Type B pancreatic cell (in vitro differentiated cells): ENCODE results near the gene FGF8. TPM values are rescaled to one million over a fixed set of nuclear protein-coding genes. Genes with fewer than 3 reads are reported as not detected.
A peak's percentile ranks its signal among the peaks of the same experiment; 100 is the strongest.

Experiments
- DNase-seq: peaks from one replicate; pipeline ENCODE4 v3.0.0; 2021; ENCODE audit warnings: mixed read lengths; ENCODE audit not compliant: unreplicated experiment; ENCODE audit errors: extremely low spot score
- H3K27ac Mint-ChIP-seq: 2 replicates; pipeline ENCODE4 v1.8.0; 2021; ENCODE audit warnings: mild to moderate bottlenecking, mixed read lengths
- H3K27me3 Mint-ChIP-seq: 2 replicates; pipeline ENCODE4 v1.8.0; 2021; ENCODE audit warnings: mixed read lengths
- H3K36me3 Mint-ChIP-seq: 2 replicates; pipeline ENCODE4 v1.8.0; 2021; ENCODE audit warnings: mixed read lengths
- H3K4me1 Mint-ChIP-seq: one replicate; pipeline ENCODE4 v1.8.0; 2021; ENCODE audit warnings: mixed read lengths; ENCODE audit not compliant: unreplicated experiment
- H3K4me3 Mint-ChIP-seq: 2 replicates; pipeline ENCODE4 v1.8.0; 2021; ENCODE audit warnings: mild to moderate bottlenecking, mixed read lengths
- H3K9me3 Mint-ChIP-seq: 2 replicates; pipeline ENCODE4 v1.8.0; 2021; ENCODE audit warnings: mixed read lengths
- total RNA-seq: library from RNA; stranded (reverse); gene quantifications from 2 replicates; pipeline ENCODE4 v1.2.1, GENCODE V29; 2021; ENCODE audit warnings: low replicate concordance
- TF ChIP-seq, protein P1 (sequence below): fragments of 200-600 bp; sonication (generic); conservative IDR thresholded peaks from 2 replicates; pipeline ENCODE4 v1.5.0; 2021; ENCODE audit warnings: antibody characterized with exemption, mild to moderate bottlenecking

The FGF8 gene
- total RNA-seq, 1 donor from 2014 or later, result 3.8 TPM

DNA sequence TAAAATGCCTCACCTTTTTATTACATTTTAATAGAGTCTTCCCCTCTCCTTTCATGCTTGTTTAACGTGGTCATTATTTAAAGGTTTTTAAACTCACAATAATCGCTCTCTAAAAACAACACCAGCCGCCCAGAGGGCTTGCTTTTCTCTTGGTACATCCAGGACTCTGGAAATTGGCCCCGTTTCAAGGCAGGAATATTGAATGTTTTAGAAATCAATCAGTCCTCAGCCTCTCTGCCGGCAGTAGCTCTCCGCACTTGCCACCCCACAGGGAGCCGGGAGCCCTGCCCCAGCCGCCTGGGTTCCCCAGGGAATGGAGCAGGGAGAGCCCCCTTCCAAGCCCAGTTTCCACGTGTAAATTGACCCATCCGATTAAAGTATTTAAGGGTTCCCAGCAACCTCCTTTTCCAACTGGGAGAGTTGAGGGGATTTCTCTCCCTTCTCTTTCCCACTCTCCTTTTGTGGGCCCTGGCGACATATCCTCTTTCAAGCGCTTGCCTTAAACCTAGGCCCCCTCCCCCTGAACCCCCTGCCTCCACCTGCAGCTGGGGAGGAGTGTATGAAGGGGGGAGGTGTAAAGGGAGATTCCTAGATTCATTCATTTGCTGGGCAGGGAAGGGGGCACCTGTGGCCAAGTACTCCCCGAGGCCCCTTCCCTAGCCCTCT, 1.9 kb downstream of the FGF8 start:
- TF ChIP-seq, protein P1, sequence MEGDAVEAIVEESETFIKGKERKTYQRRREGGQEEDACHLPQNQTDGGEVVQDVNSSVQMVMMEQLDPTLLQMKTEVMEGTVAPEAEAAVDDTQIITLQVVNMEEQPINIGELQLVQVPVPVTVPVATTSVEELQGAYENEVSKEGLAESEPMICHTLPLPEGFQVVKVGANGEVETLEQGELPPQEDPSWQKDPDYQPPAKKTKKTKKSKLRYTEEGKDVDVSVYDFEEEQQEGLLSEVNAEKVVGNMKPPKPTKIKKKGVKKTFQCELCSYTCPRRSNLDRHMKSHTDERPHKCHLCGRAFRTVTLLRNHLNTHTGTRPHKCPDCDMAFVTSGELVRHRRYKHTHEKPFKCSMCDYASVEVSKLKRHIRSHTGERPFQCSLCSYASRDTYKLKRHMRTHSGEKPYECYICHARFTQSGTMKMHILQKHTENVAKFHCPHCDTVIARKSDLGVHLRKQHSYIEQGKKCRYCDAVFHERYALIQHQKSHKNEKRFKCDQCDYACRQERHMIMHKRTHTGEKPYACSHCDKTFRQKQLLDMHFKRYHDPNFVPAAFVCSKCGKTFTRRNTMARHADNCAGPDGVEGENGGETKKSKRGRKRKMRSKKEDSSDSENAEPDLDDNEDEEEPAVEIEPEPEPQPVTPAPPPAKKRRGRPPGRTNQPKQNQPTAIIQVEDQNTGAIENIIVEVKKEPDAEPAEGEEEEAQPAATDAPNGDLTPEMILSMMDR, result no peak
- no peak for DNase-seq
- Mint-ChIP-seq H3K27ac (no peak overlapping the region), H3K4me3 (peak overlapping the region; percentile 54), H3K27me3 (peaks cover 80% of the 10 kb centered on the region), H3K9me3 (no peaks in the 10 kb centered on the region), H3K4me1 (peaks cover 27% of the 10 kb centered on the region), H3K36me3 (peaks cover 8% of the 10 kb centered on the region)

DNA sequence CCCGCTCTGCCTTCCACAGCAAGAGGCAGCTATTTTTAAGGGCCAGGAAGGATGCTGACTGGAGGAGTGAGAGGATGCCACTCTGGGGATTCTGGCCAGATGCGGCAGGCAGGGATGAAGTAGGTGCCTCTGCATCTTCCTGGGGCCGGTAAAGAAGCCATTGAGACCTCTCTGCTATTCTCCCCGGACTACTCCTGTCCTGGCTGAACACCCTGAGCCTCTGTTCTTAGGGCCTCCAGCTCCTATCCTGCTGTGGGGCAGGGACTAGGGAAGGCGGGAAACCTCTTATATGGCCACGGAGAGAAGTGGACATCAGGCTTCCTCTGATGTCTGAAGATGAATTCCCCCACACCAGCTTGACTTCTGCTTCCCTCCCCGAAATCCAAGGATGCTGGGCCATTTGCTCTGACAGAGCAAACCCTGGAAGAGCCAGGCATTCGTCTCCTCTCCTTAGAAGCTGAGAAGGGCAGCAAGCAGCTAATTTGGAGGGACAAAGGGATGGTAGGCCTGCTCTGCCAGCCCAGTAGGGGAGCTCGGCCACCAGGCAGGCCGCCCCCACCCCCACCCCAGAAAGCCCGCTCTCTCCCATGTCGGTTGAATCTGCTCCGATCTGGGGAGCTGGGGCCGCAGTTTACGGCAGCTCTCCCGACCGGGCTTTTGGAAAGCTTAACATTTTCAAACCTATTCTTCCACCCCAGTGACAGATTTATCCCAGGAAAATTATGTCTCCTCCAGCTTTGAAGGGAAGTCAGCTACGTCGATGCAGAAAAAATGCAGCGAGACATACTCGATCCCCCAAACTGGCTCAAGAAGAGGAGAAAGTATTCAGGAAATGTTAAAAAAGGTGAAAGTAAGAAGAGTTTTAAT, 2.8 kb downstream of the FGF8 start:
- H3K4me3 Mint-ChIP-seq, result peak overlapping the region; percentile 22
- no peak overlapping the region for H3K27ac Mint-ChIP-seq
- H3K27me3 Mint-ChIP-seq, result peaks cover 78% of the 10 kb centered on the region
- peaks cover 23% of the 10 kb centered on the region for H3K4me1 Mint-ChIP-seq
- TF ChIP-seq, protein P1, result no peak
- H3K36me3 Mint-ChIP-seq, result peaks cover 4% of the 10 kb centered on the region
- no peaks in the 10 kb centered on the region for H3K9me3 Mint-ChIP-seq
- DNase-seq, result no peak

DNA sequence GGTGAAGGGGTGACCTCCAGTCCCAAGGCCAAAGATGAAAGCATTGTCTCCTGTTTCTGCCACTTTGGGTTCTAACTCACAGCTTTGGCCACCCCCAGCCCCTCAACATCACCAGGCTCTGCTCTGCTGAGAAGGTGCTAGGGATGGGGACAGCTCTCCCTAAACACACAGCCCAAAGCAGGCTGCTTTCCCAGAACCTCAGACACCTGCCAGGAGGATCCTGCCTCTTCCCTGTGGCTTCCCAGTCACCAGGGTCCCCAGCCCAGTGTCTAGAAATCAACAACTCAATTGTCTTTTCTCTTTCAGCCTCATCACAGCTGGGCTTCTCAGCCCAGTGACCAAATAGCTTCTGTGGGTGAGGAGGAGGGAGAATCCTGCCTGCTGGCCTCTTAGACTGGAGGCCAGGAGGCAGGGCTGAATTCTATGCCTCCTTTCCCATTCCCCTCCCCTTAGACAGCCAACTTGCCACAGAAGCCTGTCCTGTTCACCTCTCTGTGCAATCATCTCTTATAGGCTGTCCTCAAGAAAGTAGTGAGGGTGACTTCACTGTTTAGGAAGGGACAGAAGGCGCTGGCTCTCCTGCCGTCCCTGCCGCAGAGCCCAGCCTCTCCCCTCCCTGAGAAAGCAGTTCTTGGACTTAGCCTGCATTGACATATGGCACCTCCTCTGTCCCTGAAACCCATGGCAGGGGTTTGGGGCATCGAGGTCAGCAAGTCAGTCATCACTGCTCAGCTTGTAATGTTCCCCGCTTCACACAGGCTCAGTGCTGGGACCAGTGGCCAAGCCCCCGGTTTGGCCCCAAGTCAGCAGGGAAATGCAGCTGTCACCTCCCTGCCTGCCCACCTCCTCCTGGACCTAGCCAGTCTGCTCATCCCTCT, 3.7 kb downstream of the FGF8 start:
- TF ChIP-seq, protein P1, result no peak
- Mint-ChIP-seq H3K9me3 (no peaks in the 10 kb centered on the region), H3K27ac (no peak overlapping the region), H3K4me1 (peaks cover 14% of the 10 kb centered on the region), H3K4me3 (no peak overlapping the region), H3K27me3 (peaks cover 77% of the 10 kb centered on the region), H3K36me3 (no peaks in the 10 kb centered on the region)
- no peak for DNase-seq

DNA sequence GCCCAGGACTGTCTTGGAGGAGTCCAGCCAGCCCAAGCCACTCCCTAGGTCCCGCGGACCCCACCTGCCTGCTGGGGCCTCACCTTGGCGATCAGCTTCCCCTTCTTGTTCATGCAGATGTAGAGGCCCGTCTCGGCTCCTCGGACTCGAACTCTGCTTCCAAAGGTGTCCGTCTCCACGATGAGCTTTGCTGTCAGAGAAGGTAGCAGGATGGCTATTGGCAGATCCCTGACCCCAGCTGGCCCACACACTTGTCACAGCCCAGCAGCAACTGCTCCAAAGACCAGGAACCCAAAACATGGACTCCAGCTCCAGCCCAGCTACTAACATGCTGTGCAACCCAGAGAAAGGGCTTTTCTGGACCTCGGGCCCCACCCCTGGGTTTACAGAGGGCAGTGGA, 4.5 kb downstream of the FGF8 start:
- no peaks in the 10 kb centered on the region for H3K36me3 Mint-ChIP-seq

More for the DNA sequence above, 4.5 kb downstream of the FGF8 start:
- TF ChIP-seq, protein P1, result no peak
- Mint-ChIP-seq H3K4me3 (no peak overlapping the region), H3K27ac (no peak overlapping the region), H3K9me3 (no peaks in the 10 kb centered on the region), H3K4me1 (peaks cover 14% of the 10 kb centered on the region), H3K27me3 (peaks cover 78% of the 10 kb centered on the region)
- no peak for DNase-seq
